Left colon (tissue), 2 donors: ENCODE data around the gene NDUFS2. TPM values are rescaled to one million over a fixed set of nuclear protein-coding genes. Genes with fewer than 3 reads are reported as not detected.
A peak's percentile ranks its signal among the peaks of the same experiment; 100 is the strongest.

ENCODE experiments used
- ATAC-seq: fragments of 200-7000 bp; cut with Tn5 transposase; one replicate; pipeline ENCODE4 v1.9.1; 2020; ENCODE audit warnings: mild to moderate bottlenecking, moderate library complexity
- DNase-seq, 2 donors: peaks; one replicate each; pipeline ENCODE4 v3.0.0-alpha.2; 2020
- intact Hi-C, 2 donors: fragments of 100-400 bp; cut with DNase I in 1 of 2; cut with micrococcal nuclease in 1 of 2; formaldehyde crosslinking; loops; one replicate each; pipeline versions ENCODE4 v1.11.2 to v1.14.0; 2022; cut with DNase I, micrococcal nuclease
- total RNA-seq, 2 donors: library from RNA; stranded (reverse); fragmentation: NEBNext Ultra II Directional; extraction: Animal tissue kit (Norgen Biotek cat#: 25700); gene quantifications; one replicate each; pipeline ENCODE4 v1.2.1, GENCODE V29; 2021
- donor health status: DM: no; HTN: no; CAD: no.
- donor health status: DM: yes; HTN: yes; CAD: no.

The NDUFS2 gene
- total RNA-seq, 2 donors from 2014 or later: 154 to 188 TPM

- ATAC-seq (no peak), DNase-seq (no peak)
- intact Hi-C loops: no loop called here
Measured at GRCh38 chr1:161190962-161191521, 11.1 kb upstream of the NDUFS2 start.

GRCh38 chr1:161191971-161192370 is 10.2 kb upstream of the NDUFS2 start:
- DNase-seq: no peak
- no peak for ATAC-seq
- intact Hi-C loops: no loop called here

- peak in 1 of 2 donors; percentile 69 for DNase-seq
- ATAC-seq: peak; percentile 84
- intact Hi-C loops: no loop called here
Measured at GRCh38 chr1:161192476-161193465, 9.4 kb upstream of the NDUFS2 start.

GRCh38 chr1:161193561-161194235 is 8.5 kb upstream of the NDUFS2 start:
- no peak for DNase-seq
- no peak for ATAC-seq
- intact Hi-C loops: no loop called here

- DNase-seq (no peak), ATAC-seq (no peak)
- intact Hi-C loops: no loop called here
Measured at GRCh38 chr1:161195171-161195570, 7.0 kb upstream of the NDUFS2 start.

- intact Hi-C loops: no loop called here
- no peak for ATAC-seq
- DNase-seq: no peak
Measured at GRCh38 chr1:161196111-161196510, 6.1 kb upstream of the NDUFS2 start.

GRCh38 chr1:161196521-161197451 is 5.4 kb upstream of the NDUFS2 start:
- no peak for DNase-seq
- ATAC-seq: no peak
- intact Hi-C loops: no loop called here

GRCh38 chr1:161197560-161198193 is 4.5 kb upstream of the NDUFS2 start:
- no peak for ATAC-seq
- no peak for DNase-seq
- intact Hi-C loops: no loop called here

- DNase-seq (no peak), ATAC-seq (no peak)
- intact Hi-C loops: no loop called here
Measured at GRCh38 chr1:161198194-161198896, 3.8 kb upstream of the NDUFS2 start.

GRCh38 chr1:161198897-161199431 is 3.2 kb upstream of the NDUFS2 start, which contains the start of gene ADAMTS4:
TSS of gene ADAMTS4 (minus strand) at chr1:161199054. CDS start at chr1:161198627, 427 bp downstream.
- ATAC-seq (no peak), DNase-seq (peak in 1 of 2 donors; percentile 59)
- intact Hi-C loops: no loop called here

- no peak for DNase-seq
- intact Hi-C loops: no loop called here
- no peak for ATAC-seq
Measured at GRCh38 chr1:161199506-161200139, 2.5 kb upstream of the NDUFS2 start.

GRCh38 chr1:161200421-161200991 is 1.7 kb upstream of the NDUFS2 start:
- ATAC-seq: no peak
- intact Hi-C loops: no loop called here
- DNase-seq: no peak

GRCh38 chr1:161200992-161201835 is 953 bp upstream of the NDUFS2 start:
- ATAC-seq (no peak), DNase-seq (peak; percentile 46 to 55)
- intact Hi-C loops: no loop called here

GRCh38 chr1:161206411-161207140 is 4.4 kb downstream of the NDUFS2 start:
- DNase-seq (no peak), ATAC-seq (no peak)
- intact Hi-C loops: no loop called here

GRCh38 chr1:161207173-161207572 is 5.0 kb downstream of the NDUFS2 start:
- intact Hi-C loops: no loop called here
- DNase-seq: peak in 1 of 2 donors; percentile 55
- no peak for ATAC-seq
